ENCODE data around the gene EPHB4. TPM values are rescaled to one million over a fixed set of nuclear protein-coding genes. Genes with fewer than 3 reads are reported as not detected.

EPHB4 gene
- total and polyA plus RNA-seq, 2 of the 4 experiments (the other 2 are of a cell fraction): 34.5 to 36.4 TPM

DNA sequence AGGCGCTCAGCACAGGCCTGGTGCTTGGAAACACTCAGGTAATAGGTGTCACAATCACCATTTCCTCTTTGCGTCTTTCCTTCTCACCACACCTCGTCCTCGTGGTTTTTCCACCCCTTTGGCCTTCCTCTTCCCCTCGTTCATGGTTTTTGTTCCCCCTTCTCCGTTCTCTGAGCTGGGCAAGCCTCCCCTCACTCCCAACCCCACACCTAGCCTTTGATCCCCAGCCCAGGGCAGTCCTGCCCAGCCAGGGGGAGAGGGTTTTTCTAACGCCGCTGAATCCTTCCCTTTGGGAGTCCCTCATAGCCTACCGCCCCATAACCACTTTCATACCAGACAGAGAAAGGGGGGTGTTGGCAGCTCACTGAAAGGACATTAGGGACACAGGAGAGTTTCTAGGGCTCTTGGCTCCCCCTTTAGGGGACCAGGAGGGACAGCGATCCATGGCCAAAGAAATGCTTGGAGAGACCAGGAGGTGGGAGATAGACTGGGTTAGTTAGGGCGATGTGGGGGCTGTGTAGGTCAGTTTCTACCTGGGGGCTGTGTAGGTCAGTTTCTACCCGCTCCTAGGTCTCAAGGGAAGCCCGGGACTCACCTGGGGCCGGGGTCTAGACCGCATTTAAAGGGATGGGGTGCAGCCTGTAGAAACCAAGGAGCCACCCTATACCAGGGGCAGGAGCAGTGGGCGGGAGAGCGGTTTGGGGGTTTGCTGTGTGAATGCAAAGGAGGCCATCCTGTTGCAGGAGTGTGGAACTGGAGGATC lies 1.4 kb downstream of the EPHB4 start:
- Histone ChIP-seq H2AK9ac (replicated peaks; ENCODE audit: low read depth, low read length, poor library complexity) (peak overlapping the region; percentile 93), H3K56ac (ENCODE audit: extremely low read depth, insufficient read depth, low read length) (peak overlapping the region; percentile 16), H3K4me2 (ENCODE audit: low read depth, low read length) (peak overlapping the region; percentile 97), H2BK120ac (ENCODE audit: low read depth, low read length) (no peak overlapping the region), H3K18ac (ENCODE audit: low read depth, low read length) (no peak overlapping the region; the same call in 1 of the 2 replicates), H3K27me3 (ENCODE audit: control insufficient read depth, insufficient read depth, low read length) (no peaks in the 10 kb centered on the region), H3K23ac (ENCODE audit: low read depth, low read length) (peak overlapping the region; percentile 99), H3K27ac (ENCODE audit: insufficient read depth, low read length) (peak overlapping the region; percentile 33), H2BK5ac (ENCODE audit: low read depth, low read length, poor library complexity, severe bottlenecking) (no peak overlapping the region), H2AFZ (replicated peaks; ENCODE audit: low read length, poor library complexity) (peak overlapping the region; percentile 99), H3K9me1 (ENCODE audit: insufficient read depth, low read length) (no peaks in the 10 kb centered on the region), H4K8ac (ENCODE audit: low read depth in 2 of 2, low read length in 2 of 2) (peak overlapping the region; percentile 21 to 23; a peak in 1 of 4 replicates), H3K14ac (replicated peaks; ENCODE audit: low read depth, low read length) (peak overlapping the region; percentile 89), H3K9me3 (ENCODE audit: control insufficient read depth, insufficient read depth, low read length) (no peaks in the 10 kb centered on the region), H2AK5ac (ENCODE audit: low read depth, low read length) (peak overlapping the region; percentile 70; the same call in 1 of the 2 replicates), H2BK20ac (ENCODE audit: low read depth, low read length) (no peak overlapping the region; the same call in 1 of the 2 replicates), H2BK15ac (ENCODE audit: low read depth, low read length) (no peak overlapping the region), H3K9ac (ENCODE audit: low read depth, low read length) (peak overlapping the region; percentile 72), H3K4ac (ENCODE audit: low read depth, low read length) (peak overlapping the region; percentile 69), H3K79me1 (ENCODE audit: low read depth in 1 of 2, low read length in 2 of 2) (peaks cover 7 to 45% of the 10 kb centered on the region in 2 experiments; a peak in 3 of 4 replicates), H4K5ac (ENCODE audit: low read depth, low read length) (no peak overlapping the region), H3K4me3 (ENCODE audit: insufficient read depth, low read depth, low read length) (peak overlapping the region; percentile 83), H3K4me1 (ENCODE audit: control insufficient read depth, insufficient read depth, low read length) (peaks cover 9% of the 10 kb centered on the region), H4K91ac (ENCODE audit: insufficient read depth, low read depth, low read length) (no peak overlapping the region), H3K36me3 (ENCODE audit: control insufficient read depth, insufficient read depth, low read length) (peaks cover 22% of the 10 kb centered on the region), H4K20me1 (ENCODE audit: insufficient read depth, low read length) (peaks cover 30% of the 10 kb centered on the region)
- dilution Hi-C loops (cut with HindIII; ENCODE audit: low sequenced_read_pairs, unreplicated experiment) (no loop called here), intact Hi-C loops (cut with micrococcal nuclease) (no loop called here), in situ Hi-C loops (cut with MboI; ENCODE audit: low sequenced_read_pairs) (loop anchor here (10.0 kb wide), 1 partner anchor 121 kb away; the partner anchor contains the start of gene POP7)
- TF ChIP-seq RAD21 (IDR thresholded peaks at IDR 0.05; ENCODE audit: low read length): peak; percentile 55
- TF ChIP-seq MAZ (IDR thresholded peaks at IDR 0.05; ENCODE audit: borderline replicate concordance, low read depth, low read length): peak; percentile 26; the same call in 1 of the 2 replicates
- TF ChIP-seq, protein P1, sequence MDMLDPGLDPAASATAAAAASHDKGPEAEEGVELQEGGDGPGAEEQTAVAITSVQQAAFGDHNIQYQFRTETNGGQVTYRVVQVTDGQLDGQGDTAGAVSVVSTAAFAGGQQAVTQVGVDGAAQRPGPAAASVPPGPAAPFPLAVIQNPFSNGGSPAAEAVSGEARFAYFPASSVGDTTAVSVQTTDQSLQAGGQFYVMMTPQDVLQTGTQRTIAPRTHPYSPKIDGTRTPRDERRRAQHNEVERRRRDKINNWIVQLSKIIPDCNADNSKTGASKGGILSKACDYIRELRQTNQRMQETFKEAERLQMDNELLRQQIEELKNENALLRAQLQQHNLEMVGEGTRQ (IDR thresholded peaks at IDR 0.05; ENCODE audit: low read depth, low read length): no peak
- TF ChIP-seq, protein P2, sequence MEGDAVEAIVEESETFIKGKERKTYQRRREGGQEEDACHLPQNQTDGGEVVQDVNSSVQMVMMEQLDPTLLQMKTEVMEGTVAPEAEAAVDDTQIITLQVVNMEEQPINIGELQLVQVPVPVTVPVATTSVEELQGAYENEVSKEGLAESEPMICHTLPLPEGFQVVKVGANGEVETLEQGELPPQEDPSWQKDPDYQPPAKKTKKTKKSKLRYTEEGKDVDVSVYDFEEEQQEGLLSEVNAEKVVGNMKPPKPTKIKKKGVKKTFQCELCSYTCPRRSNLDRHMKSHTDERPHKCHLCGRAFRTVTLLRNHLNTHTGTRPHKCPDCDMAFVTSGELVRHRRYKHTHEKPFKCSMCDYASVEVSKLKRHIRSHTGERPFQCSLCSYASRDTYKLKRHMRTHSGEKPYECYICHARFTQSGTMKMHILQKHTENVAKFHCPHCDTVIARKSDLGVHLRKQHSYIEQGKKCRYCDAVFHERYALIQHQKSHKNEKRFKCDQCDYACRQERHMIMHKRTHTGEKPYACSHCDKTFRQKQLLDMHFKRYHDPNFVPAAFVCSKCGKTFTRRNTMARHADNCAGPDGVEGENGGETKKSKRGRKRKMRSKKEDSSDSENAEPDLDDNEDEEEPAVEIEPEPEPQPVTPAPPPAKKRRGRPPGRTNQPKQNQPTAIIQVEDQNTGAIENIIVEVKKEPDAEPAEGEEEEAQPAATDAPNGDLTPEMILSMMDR (conservative IDR thresholded peaks at IDR 0.05; ENCODE audit: low read depth, low read length): peak; percentile 50
- DNase-seq (peak; percentile 59), ATAC-seq (ENCODE audit: low read depth) (no peak)
- ChIA-PET CTCF (interaction anchor here (1.0 to 1.6 kb wide), 2 partner anchors 119 to 120 kb away, joined by 4 to 5 read pairs; partner anchors contain the start of gene POP7), POLR2A (ENCODE audit: unreplicated experiment) (no interaction called here)
- WGBS, 2 experiments (ENCODE audit: extremely low coverage in 2 of 2, insufficient read length in 1 of 2): 0% methylated on average over 2 of the region's 17 CpGs; no CpG with 5 or more reads in 1 of the 2 experiments
- BruUV-seq (replicated peaks): no TSS peak

All from IMR-90 (cell line).